22Rv1 (cell line): Measurements from ENCODE around the gene PRRC2B.

ENCODE experiments used
- CTCF ChIP-seq: fragments of 450-650 bp; IDR thresholded peaks from 2 replicates; pipeline ENCODE4 v1.5.1; 2017; ENCODE audit warnings: mild to moderate bottlenecking
- ZFX ChIP-seq: fragments of 450-650 bp; IDR thresholded peaks from 2 replicates; pipeline ENCODE4 v1.6.1; 2017; ENCODE audit warnings: antibody characterized with exemption, borderline replicate concordance

GRCh38 chr9:131459056-131459455, 65.2 kb downstream of the PRRC2B start:
- TF ChIP-seq CTCF (no peak), ZFX (no peak)
